Adrenal gland (tissue), 12 donors: ENCODE data around the gene ACP4. TPM values are rescaled to one million over a fixed set of nuclear protein-coding genes. Genes with fewer than 3 reads are reported as not detected.
"Not testable (repeated sequence)": the region's sequence is repeated elsewhere in the genome, so short reads cannot be mapped to it uniquely, and the experiment has no call there.

Experiments
- DNase-seq, 7 donors: peaks; one replicate each; pipeline ENCODE4 v3.0.0-alpha.2; 2019 to 2020
- H3K27ac ChIP-seq, 5 donors: fragments of 200-600 bp; sonication (generic) in 4 of 5; 1 replicate in 3 of 5; 2 replicates in 2 of 5; pipeline versions ENCODE4 v1.5.1 to v1.8.0; 2016 to 2020; ENCODE audit warnings: mild to moderate bottlenecking in 1 of 5
- H3K27me3 ChIP-seq: fragments of 200-600 bp; 2 replicates; pipeline ENCODE4 v1.8.0; 2021
- H3K36me3 ChIP-seq, 2 donors: fragments of 200-600 bp; replicated peaks in 1 of 2; 1 replicate in 1 of 2; 2 replicates in 1 of 2; pipeline versions ENCODE4 v1.5.1 to v1.8.0; 2018 to 2022
- H3K4me1 ChIP-seq, 2 donors: fragments of 200-600 bp; replicated peaks in 1 of 2; 1 replicate in 1 of 2; 2 replicates in 1 of 2; pipeline versions ENCODE4 v1.5.1 to v1.8.0; 2018 to 2021
- H3K4me3 ChIP-seq, 4 donors: fragments of 200-600 bp; sonication (generic) in 3 of 4; one replicate each; pipeline ENCODE4 v1.5.1; 2016 to 2018
- H3K9me3 ChIP-seq, 3 donors: fragments of 200-600 bp; sonication (generic) in 1 of 3; replicated peaks in 1 of 3; 1 replicate in 2 of 3; 2 replicates in 1 of 3; pipeline versions ENCODE4 v1.5.1 to v1.8.0; 2016 to 2021
- POLR2A ChIP-seq, 2 donors: fragments of 450-650 bp; IDR thresholded peaks; one replicate each; pipeline ENCODE4 v1.6.1; 2017; ENCODE audit warnings: antibody characterized with exemption in 2 of 2, mild to moderate bottlenecking in 2 of 2, moderate library complexity in 1 of 2
- WGBS, 4 donors: extraction: QIAGEN DNeasy Blood & Tissue Kit in 2 of 4; methylation state at CpG; one replicate each; pipeline versions ENCODE4 v1.1.5 to v1.1.7; 2013 to 2017; 5-methylcytosine and 5-hydroxymethylcytosine counted together
- intact Hi-C, 2 donors: fragments of 100-400 bp; cut with DNase I; formaldehyde crosslinking; loops; one replicate each; pipeline versions ENCODE4 v1.14.1 to v1.15.0; 2022 to 2023
- polyA plus RNA-seq, 3 donors: library from polyadenylated mRNA; stranded (reverse); fragments of 200-250 nt in 2 of 3; fragments of 350-450 nt in 1 of 3; fragmentation: Illumina TruSeq in 1 of 3; extraction: RNeasy Lipid Tissue Mini Kit (QIAGEN cat#74804) in 1 of 3; gene quantifications; one replicate each; pipeline ENCODE4 v1.2.3, GENCODE V29; 2013 to 2014
- total RNA-seq, 9 donors: library from RNA; depleted of rRNA in 4 of 9; stranded (reverse); fragments of >200 nt in 4 of 9; fragments of 120-200 nt in 1 of 9; fragmentation: NEBNext Ultra II Directional in 1 of 9; extraction: Animal tissue kit (Norgen Biotek cat#: 25700) in 1 of 9; gene quantifications; one replicate each; pipeline versions ENCODE4 v1.1.0 to v1.2.4, GENCODE V29; 2013 to 2023
- TF ChIP-seq, protein P1 (sequence below), 6 experiments: fragments of 450-650 bp in 4 of 6; fragments of 200-600 bp in 2 of 6; sonication (generic) in 1 of 6; IDR thresholded peaks; 1 replicate in 5 of 6; 2 replicates in 1 of 6; pipeline versions ENCODE4 v1.5.1 to v1.8.0; 2016 to 2021; ENCODE audit warnings: antibody characterized with exemption in 6 of 6, mild to moderate bottlenecking in 2 of 6, moderate library complexity in 1 of 6
- donor health status: healthy with polysubstance abuse.
- donor health status: Bipolar disorder and iron deficiency.
- donor health status: DM: yes; HTN: yes; CAD: no.
- donor health status: DM: no; HTN: no; CAD: no.
- donor health status: DM: no; HTN: no; CAD: no.
- donor health status: DM: yes; HTN: yes; CAD: no.

The ACP4 gene
- total and polyA plus RNA-seq, 12 donors = not detected

DNA sequence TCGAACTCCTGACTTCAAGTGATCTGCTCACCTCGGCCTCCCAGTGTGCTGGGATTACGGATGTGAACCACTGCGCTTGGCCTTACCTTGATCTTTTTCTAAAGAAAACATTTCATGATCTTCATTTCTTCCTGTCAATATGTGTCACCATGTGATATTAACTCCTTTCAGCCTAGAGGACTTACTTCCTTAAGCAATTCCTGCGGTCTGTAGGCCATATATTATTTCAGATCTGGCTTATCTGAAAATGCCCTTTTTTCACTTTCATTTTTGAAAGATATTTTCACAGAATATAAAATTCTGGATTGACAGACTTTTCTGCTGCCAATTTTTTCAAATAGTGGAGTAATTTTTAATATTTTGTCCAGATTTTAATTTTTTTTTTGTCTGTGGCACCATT, 21.9 kb upstream of the ACP4 start:
- no peak overlapping the region for H3K27ac ChIP-seq

GRCh38 chr19:50770164-50770563, 20.1 kb upstream of the ACP4 start, which contains the start of gene GPR32:
GPR32 (plus strand) TSS chr19:50770464; CDS start chr19:50770601, 137 bp downstream.
- WGBS, 4 donors = 76 to 89% (median 84%) methylated on average over 2 of the region's 2 CpGs
- H3K4me1 ChIP-seq, H3K36me3 ChIP-seq, H3K27ac ChIP-seq, H3K4me3 ChIP-seq, DNase-seq, H3K27me3 ChIP-seq, intact Hi-C loops, H3K9me3 ChIP-seq: not testable (repeated sequence)

More for the DNA sequence above, 21.9 kb upstream of the ACP4 start:
- intact Hi-C loops = no loop called here
- no peaks in the 10 kb centered on the region for H3K9me3 ChIP-seq
- no peak for TF ChIP-seq POLR2A (IDR thresholded peaks at IDR 0.05)
- TF ChIP-seq, protein P1, sequence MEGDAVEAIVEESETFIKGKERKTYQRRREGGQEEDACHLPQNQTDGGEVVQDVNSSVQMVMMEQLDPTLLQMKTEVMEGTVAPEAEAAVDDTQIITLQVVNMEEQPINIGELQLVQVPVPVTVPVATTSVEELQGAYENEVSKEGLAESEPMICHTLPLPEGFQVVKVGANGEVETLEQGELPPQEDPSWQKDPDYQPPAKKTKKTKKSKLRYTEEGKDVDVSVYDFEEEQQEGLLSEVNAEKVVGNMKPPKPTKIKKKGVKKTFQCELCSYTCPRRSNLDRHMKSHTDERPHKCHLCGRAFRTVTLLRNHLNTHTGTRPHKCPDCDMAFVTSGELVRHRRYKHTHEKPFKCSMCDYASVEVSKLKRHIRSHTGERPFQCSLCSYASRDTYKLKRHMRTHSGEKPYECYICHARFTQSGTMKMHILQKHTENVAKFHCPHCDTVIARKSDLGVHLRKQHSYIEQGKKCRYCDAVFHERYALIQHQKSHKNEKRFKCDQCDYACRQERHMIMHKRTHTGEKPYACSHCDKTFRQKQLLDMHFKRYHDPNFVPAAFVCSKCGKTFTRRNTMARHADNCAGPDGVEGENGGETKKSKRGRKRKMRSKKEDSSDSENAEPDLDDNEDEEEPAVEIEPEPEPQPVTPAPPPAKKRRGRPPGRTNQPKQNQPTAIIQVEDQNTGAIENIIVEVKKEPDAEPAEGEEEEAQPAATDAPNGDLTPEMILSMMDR (IDR thresholded peaks at IDR 0.05) = no peak
- no peaks in the 10 kb centered on the region for H3K36me3 ChIP-seq
- 39 to 47% (median 46%) methylated on average over 5 of the region's 5 CpGs for WGBS, 4 donors
- no peaks in the 10 kb centered on the region for H3K4me1 ChIP-seq
- H3K4me3 ChIP-seq = no peak overlapping the region
- DNase-seq = no peak
- H3K27me3 ChIP-seq = peaks cover 9% of the 10 kb centered on the region

DNA sequence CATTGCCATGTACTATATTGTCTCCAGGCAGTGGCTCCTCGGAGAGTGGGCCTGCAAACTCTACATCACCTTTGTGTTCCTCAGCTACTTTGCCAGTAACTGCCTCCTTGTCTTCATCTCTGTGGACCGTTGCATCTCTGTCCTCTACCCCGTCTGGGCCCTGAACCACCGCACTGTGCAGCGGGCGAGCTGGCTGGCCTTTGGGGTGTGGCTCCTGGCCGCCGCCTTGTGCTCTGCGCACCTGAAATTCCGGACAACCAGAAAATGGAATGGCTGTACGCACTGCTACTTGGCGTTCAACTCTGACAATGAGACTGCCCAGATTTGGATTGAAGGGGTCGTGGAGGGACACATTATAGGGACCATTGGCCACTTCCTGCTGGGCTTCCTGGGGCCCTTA, 19.3 kb upstream of the ACP4 start:
- Histone ChIP-seq H3K9me3 (no peaks in the 10 kb centered on the region), H3K27me3 (peaks cover 7% of the 10 kb centered on the region), H3K36me3 (no peaks in the 10 kb centered on the region), H3K4me3 (no peak overlapping the region), H3K4me1 (no peaks in the 10 kb centered on the region), H3K27ac (no peak overlapping the region)
- TF ChIP-seq, protein P1 (IDR thresholded peaks at IDR 0.05) = no peak
- no peak for TF ChIP-seq POLR2A (IDR thresholded peaks at IDR 0.05)
- 84 to 89% (median 85%) methylated on average over 12 to 13 of the region's 13 CpGs for WGBS, 4 donors
- no peak for DNase-seq
- intact Hi-C loops = no loop called here

DNA sequence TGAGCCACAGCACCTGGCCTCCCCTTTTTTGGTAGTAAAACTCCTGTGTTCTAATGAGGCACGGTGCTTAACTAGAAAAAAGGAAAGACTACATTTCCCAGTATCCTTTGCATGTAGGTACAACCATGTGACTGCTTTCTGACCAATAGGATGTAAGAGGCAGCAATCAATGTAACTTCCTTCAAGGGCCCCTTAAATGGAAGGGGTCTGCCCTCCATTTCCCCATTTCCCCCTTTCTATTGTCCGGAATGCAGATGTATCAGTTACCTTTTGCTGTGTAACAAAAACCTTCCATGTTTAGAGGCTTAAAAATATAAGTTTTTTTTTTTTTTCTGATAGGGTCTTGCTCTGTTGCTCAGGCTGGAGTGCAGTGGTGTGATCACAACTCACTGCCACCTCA, 17.7 kb upstream of the ACP4 start:
- Histone ChIP-seq H3K9me3 (no peaks in the 10 kb centered on the region), H3K36me3 (no peaks in the 10 kb centered on the region), H3K27ac (no peak overlapping the region), H3K4me3 (no peak overlapping the region), H3K27me3 (peaks cover 22% of the 10 kb centered on the region), H3K4me1 (no peaks in the 10 kb centered on the region)
- 59 to 67% (median 64%) methylated on average over 2 of the region's 2 CpGs for WGBS, 4 donors
- TF ChIP-seq, protein P1 (IDR thresholded peaks at IDR 0.05) = no peak
- TF ChIP-seq POLR2A (IDR thresholded peaks at IDR 0.05) = no peak
- no peak for DNase-seq
- intact Hi-C loops = no loop called here

DNA sequence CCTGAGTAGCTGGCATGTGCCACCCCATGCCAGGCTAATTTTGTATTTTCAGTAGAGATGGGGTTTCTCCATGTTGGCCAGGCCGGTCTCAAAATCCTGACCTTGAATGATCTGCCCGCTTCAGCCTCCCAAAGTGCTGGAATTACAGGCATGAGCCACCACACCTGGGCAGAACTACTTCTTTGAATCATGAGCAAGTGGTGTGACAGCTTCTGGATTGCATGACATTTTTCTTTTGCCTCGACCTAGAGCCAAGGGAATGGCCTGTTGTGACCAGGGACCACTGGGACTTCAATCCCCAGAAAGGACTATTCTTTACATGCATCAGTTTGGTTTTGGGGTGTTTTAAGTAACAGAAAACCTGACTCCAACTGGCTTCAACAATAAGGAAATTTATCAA, 17.3 kb upstream of the ACP4 start:
- WGBS, 4 donors = 78 to 94% (median 80%) methylated on average over 2 to 3 of the region's 3 CpGs
- not testable (repeated sequence) for DNase-seq

GRCh38 chr19:50773454-50773853, 16.8 kb upstream of the ACP4 start:
- 49 to 74% (median 64%) methylated on average over 3 to 7 of the region's 7 CpGs for WGBS, 4 donors
- DNase-seq, H3K4me3 ChIP-seq, H3K36me3 ChIP-seq, H3K27ac ChIP-seq, H3K9me3 ChIP-seq, H3K4me1 ChIP-seq, intact Hi-C loops: not testable (repeated sequence)
- peaks cover 32% of the 10 kb centered on the region for H3K27me3 ChIP-seq

More for the DNA sequence above, 17.3 kb upstream of the ACP4 start:
- H3K4me3 ChIP-seq, H3K27ac ChIP-seq, H3K36me3 ChIP-seq, H3K9me3 ChIP-seq, intact Hi-C loops, H3K4me1 ChIP-seq: not testable (repeated sequence)
- peaks cover 26% of the 10 kb centered on the region for H3K27me3 ChIP-seq
